HUES6 (cell line): Measurements from ENCODE around the gene AURKA.
"Not testable (repeated sequence)": the region's sequence is repeated elsewhere in the genome, so short reads cannot be mapped to it uniquely, and the experiment has no call there.

Source experiments
- H3K27ac ChIP-seq: 2 replicates; pipeline ENCODE4 v1.7.0; 2013; ENCODE audit warnings: low read depth, mild to moderate bottlenecking, low read length, inconsistent platforms
- H3K27me3 ChIP-seq: 2 replicates; pipeline ENCODE4 v1.6.1; 2013; ENCODE audit warnings: low read length; ENCODE audit not compliant: control insufficient read depth, insufficient read depth
- H3K36me3 ChIP-seq: 2 replicates; pipeline ENCODE4 v1.6.1; 2013; ENCODE audit warnings: low read length; ENCODE audit not compliant: control insufficient read depth, insufficient read depth
- H3K4me1 ChIP-seq: 2 replicates; pipeline ENCODE4 v1.6.1; 2013; ENCODE audit warnings: low read length; ENCODE audit not compliant: control insufficient read depth, insufficient read depth
- H3K4me3 ChIP-seq: 2 replicates; pipeline ENCODE4 v1.5.1; 2013; ENCODE audit warnings: low read depth, low read length
- H3K9ac ChIP-seq: one replicate; pipeline ENCODE4 v1.6.1; 2013; ENCODE audit warnings: mild to moderate bottlenecking, low read length
- H3K9me3 ChIP-seq: 2 replicates; pipeline ENCODE4 v1.6.1; 2013; ENCODE audit warnings: low read depth, low read length; ENCODE audit not compliant: control insufficient read depth, insufficient read depth

Gene AURKA

DNA sequence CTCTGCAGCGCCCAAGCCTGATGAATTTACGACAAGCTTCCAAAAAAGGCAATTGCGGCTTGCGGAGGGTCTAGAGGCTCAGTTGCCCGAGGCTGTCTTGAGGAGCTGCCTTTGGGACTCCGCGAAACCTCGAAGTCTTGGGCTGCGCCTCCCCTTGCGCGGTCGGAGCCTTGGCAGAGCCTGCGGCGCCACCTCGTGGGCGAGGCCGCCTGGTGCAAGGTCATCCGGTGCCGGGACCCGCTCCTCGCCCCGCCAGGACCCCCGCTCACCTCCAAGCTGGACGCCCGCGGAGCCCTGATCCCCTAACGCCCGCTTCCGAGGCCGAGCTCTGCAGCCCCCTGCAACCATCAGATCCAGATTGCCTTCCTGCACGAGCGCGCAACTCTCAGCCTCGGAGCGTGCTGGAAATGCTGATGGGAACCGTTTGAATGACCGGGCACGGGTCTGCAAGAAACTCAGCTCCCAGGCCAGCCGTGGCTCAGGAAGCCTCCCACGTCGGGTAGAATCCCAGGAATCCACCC lies 48.1 kb downstream of the AURKA start:
- Histone ChIP-seq H3K9me3 (no peaks in the 10 kb centered on the region), H3K27me3 (peaks cover 47% of the 10 kb centered on the region), H3K27ac (no peak overlapping the region), H3K9ac (no peak overlapping the region), H3K4me1 (peaks cover 19% of the 10 kb centered on the region), H3K36me3 (no peaks in the 10 kb centered on the region), H3K4me3 (peak overlapping the region; percentile 63)

- Histone ChIP-seq H3K27me3 (peaks cover 47% of the 10 kb centered on the region), H3K9ac (no peak overlapping the region), H3K4me1 (peaks cover 8% of the 10 kb centered on the region), H3K36me3 (no peaks in the 10 kb centered on the region), H3K4me3 (no peak overlapping the region), H3K9me3 (no peaks in the 10 kb centered on the region), H3K27ac (no peak overlapping the region)
Measured at GRCh38 chr20:56342783-56343182, 49.2 kb downstream of the AURKA start.

- not testable (repeated sequence) for H3K4me3 ChIP-seq, H3K36me3 ChIP-seq, H3K4me1 ChIP-seq, H3K9ac ChIP-seq, H3K27ac ChIP-seq, H3K27me3 ChIP-seq
- peaks cover 18% of the 10 kb centered on the region for H3K9me3 ChIP-seq
Measured at GRCh38 chr20:56336709-56337108, 55.3 kb downstream of the AURKA start.

DNA sequence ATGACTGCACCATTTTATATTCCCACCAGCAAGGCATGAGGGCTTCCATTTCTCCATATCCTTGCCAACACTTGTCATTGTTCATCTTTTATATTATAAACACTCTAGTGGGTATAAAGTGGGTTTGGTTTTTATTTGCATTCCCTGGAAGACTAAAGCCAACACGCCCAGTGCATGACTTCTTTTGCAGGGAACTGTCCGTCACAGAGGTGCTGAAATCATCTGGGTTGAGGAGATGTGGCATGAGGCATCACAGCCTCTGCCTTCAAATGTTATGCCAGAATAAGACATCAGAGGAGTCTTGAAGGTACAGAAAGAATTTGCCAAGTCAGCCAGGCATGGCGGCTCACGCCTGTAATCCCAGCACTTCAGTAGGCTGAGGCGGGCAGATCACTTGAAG lies 63.2 kb downstream of the AURKA start:
- H3K4me1 ChIP-seq: no peaks in the 10 kb centered on the region
- peaks cover 8% of the 10 kb centered on the region for H3K9me3 ChIP-seq
- H3K4me3 ChIP-seq: no peak overlapping the region
- peaks cover 12% of the 10 kb centered on the region; the same call in 1 of the 2 replicates for H3K27me3 ChIP-seq
- H3K27ac ChIP-seq: no peak overlapping the region
- no peak overlapping the region for H3K9ac ChIP-seq
- H3K36me3 ChIP-seq: no peaks in the 10 kb centered on the region

- peaks cover 21% of the 10 kb centered on the region; the same call in 1 of the 2 replicates for H3K27me3 ChIP-seq
- H3K36me3 ChIP-seq: no peaks in the 10 kb centered on the region
- no peak overlapping the region for H3K4me3 ChIP-seq
- H3K9ac ChIP-seq: no peak overlapping the region
- H3K4me1 ChIP-seq: no peaks in the 10 kb centered on the region
- H3K27ac ChIP-seq: no peak overlapping the region
- H3K9me3 ChIP-seq: no peaks in the 10 kb centered on the region
Measured at GRCh38 chr20:56324806-56325205, 67.2 kb downstream of the AURKA start.

- no peaks in the 10 kb centered on the region for H3K36me3 ChIP-seq
- no peaks in the 10 kb centered on the region for H3K9me3 ChIP-seq
- H3K9ac ChIP-seq: no peak overlapping the region
- peaks cover 21% of the 10 kb centered on the region; the same call in 1 of the 2 replicates for H3K27me3 ChIP-seq
- H3K27ac ChIP-seq: no peak overlapping the region
- H3K4me1 ChIP-seq: no peaks in the 10 kb centered on the region
- no peak overlapping the region for H3K4me3 ChIP-seq
Measured at GRCh38 chr20:56323656-56324055, 68.4 kb downstream of the AURKA start.

- Histone ChIP-seq H3K9ac (no peak overlapping the region), H3K36me3 (no peaks in the 10 kb centered on the region), H3K27me3 (peaks cover 21% of the 10 kb centered on the region; the same call in 1 of the 2 replicates), H3K4me3 (no peak overlapping the region), H3K27ac (no peak overlapping the region), H3K9me3 (no peaks in the 10 kb centered on the region), H3K4me1 (no peaks in the 10 kb centered on the region)
Measured at GRCh38 chr20:56323206-56323605, 68.8 kb downstream of the AURKA start.

DNA sequence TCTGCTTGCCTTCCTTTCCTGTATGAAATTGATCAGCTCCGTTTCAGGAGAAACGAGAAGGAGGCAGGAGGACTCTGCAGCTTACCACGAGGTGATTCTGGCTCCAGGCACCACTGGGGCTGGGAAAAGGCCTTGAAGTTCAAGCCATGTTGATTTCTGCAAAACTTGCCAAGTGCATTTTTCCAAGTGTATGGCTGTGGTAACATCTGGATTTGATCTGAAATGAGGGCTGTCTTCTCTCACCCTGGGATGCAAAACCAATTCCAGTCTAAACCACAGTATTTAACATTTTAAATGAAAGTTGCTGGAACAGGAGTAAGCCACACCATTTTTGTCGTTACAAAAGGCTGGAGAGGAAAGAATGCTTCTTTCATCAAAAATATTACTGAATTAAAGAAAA lies 69.3 kb downstream of the AURKA start:
- H3K9ac ChIP-seq: no peak overlapping the region
- H3K36me3 ChIP-seq: no peaks in the 10 kb centered on the region
- peaks cover 21% of the 10 kb centered on the region; the same call in 1 of the 2 replicates for H3K27me3 ChIP-seq
- H3K9me3 ChIP-seq: no peaks in the 10 kb centered on the region
- no peaks in the 10 kb centered on the region for H3K4me1 ChIP-seq
- no peak overlapping the region for H3K27ac ChIP-seq
- no peak overlapping the region for H3K4me3 ChIP-seq
